ENCODE data around the gene GRM7.

Gene GRM7

DNA sequence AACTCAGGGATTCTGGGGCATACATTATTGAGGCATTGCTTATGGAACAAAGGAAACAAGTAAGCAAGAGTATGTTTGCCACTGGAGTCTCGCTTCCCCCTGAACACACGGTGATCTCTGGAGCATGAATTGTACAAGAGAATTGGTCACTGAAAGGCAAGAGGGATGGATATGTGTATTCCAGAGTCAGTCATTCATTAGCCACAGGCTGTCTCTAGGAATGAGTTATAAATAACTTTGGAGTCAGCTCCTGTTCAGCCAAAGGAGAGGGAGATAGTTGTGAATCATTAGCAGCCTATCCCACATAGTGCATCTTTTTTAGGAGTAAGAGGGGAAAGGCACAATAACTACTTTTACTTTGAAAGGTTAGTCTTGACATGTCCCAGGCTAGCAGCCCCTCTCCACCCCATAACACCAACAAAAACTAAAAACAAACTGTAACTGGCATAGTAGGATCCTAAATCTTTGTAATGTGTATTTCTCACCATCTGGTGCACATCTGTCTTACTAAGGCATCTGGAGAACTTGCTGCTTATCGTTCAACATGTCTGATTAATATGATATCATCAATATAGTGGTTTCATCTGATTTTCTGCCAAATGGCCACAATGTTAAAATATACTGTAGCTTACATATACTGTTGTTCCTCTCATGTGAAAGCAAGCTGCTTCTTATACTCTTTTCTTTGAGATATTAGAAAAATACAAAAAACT, 462.2 kb downstream of the GRM7 start:
- DNase-seq, result no peak

DNA sequence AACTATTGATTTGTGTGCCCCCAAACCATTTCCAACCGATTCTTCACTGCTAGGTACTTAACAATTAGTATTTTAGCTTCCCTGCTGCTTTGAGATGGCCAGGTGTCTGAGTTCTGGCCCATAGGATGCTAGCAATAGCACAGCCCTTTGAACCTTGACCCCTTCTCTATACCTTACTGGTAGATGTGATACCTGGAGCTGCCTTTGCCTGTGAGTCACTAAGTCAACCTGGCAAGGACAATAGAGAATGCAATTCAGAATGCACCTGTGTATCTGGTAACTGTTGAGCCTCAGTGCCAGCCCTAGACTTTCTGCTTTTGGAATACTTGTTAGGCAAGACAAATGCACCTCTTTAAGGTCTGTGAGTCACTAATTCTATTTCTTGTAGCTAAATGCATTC, 467.4 kb downstream of the GRM7 start:
- DNase-seq, result no peak

- DNase-seq, result no peak
These were observed 471.8 kb downstream of the GRM7 start for GRCh38 chr3:7332696-7333095.

DNA sequence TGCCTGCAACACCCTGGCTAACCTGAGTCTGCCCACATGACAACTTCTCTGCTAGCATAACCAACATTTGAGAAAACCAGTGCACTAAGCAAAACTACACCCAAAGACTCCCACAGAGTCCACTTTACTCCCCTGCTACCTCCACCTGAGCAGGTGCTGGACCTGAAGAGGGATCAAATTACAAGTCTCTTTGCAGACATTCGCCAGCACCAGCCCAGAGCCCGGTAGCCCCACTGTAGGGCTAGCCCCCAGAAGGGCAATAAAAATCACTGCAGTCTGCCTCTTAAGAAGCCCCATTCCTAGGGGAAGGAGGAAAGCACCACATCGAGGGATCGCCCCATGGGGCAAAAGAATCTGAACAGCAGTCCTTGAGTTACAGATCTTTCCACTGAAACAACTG, 472.2 kb downstream of the GRM7 start:
- no peak for DNase-seq

DNA sequence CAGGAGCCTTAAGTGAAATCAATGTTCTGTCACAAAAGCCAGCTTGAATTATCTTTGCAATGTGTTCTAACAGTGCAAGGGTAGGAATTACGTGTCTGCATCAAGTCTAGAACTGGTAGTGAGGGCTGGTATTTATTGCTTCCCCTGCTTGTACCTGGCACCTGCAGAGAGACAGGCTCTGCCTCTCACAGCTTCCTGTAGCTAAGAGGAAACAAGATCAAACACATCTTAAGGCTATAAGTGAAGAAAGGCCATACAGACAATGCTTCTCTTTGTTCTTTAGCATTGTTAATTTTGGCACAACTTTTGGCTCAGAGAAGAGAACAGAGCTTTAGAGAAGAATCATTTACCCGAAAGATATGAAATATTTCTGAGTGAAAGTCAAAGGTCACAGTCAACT, 479.9 kb downstream of the GRM7 start:
- no peak for DNase-seq

- DNase-seq, result no peak
These were observed 485.4 kb downstream of the GRM7 start for GRCh38 chr3:7346364-7346763.

- DNase-seq, result no peak
These were observed 496.2 kb downstream of the GRM7 start for GRCh38 chr3:7357101-7357500.

DNA sequence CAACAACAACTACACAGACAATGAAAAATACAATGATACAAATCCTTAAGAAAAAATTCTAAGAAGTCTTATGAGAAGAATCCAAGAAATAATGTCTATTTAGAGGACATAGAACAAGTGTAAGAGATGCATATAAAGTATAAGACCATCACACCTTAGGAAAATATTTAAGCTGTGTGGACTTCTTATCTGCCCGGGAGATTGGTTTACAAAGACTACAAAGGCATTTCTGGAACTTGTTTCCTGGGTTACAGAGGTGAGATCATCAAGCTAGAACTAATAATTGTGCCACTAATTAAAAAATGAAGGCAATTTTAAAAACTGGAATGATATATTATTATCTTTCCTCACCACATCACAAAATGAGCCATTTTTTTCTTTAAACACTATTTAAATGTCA, 507.1 kb downstream of the GRM7 start:
- no peak for DNase-seq

DNA sequence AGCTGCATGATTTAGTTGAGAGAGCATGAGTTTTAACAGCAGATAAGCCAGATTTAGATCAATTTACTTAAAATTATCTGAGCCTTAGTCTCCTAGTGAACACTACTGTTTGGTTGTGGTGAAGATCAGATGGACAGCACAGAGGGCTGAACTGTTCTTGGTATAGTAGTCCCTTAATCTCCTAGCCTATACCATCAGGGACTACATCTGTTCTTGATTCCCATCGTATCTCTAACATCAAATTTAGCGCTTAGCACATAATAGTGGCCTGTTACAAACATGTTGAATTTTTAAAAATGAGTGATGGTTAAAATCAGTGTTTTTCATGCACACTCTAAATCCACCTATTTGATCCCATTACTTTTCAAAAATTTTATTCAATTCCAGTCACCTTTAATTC, 507.7 kb downstream of the GRM7 start:
- DNase-seq, result no peak

GRCh38 chr3:7371693-7372572, 511.0 kb downstream of the GRM7 start:
- no peak for DNase-seq

DNA sequence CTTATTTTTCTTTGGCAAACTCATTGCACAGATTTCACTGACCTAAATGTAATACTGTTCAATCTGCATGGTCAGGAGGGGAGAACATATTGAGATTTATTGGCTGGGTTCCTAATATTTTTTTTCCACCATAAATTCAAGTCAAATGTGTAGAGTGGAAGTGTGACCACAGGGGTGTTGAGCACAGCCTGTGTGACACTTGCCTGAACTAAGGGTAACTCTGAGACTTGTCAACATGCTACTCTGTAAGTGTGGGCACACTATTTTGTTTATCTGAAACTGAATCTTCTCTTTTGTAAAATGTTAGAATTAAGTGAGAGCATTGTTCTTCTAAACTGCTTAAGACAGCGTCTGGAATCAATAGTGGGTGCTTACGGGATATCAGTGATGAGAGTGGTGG, 516.2 kb downstream of the GRM7 start:
- no peak for DNase-seq

DNA sequence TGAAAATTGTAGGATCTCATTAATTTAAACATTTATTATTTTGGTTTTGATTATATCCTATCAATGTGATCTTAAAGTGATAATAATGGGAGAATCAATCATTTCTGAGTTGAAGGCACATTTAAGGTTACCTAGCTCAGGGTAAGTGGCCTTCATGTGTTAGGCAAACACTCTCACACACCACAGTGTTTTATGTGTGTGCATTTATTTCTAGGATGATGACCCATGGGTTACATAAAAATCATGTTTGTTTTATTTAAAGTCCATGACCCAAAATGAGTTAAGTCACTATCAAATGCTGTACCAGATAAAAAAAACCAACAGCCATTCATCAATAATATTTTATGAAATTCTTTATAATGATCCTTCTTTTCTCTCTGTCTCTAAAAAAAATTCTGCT, 520.8 kb downstream of the GRM7 start:
- no peak for DNase-seq

DNA sequence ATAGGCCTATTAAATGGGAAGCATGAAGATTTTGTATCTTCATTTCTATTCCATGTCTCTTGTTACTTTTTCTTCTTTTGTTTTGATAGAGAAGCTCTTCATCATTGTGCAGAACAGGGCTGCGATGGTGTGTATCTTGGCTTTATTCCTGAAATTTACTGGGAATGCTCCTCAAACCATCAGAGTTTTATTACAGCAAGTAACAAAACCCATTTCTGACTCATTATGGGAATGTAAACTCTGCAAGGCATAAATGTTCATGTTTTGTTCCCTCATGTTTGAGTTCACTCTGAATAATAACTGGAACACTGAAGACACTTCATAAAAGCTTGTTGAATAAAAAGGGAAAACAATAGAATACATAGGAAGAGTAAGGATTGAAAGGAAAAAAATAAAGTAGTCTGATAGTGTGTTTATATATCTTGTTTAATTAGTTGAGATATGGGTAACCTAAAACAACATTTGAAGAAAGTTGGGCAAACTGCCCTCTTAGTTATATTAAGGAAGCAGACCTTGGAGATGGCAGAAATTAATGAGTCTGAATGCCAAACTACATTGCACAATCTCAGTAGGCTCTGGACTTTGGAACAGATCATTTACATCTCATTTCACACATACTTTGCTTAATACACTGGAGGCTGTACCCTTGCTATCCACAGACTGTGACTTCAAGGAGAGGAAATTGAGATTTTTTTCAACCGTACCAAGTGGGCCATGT, 521.5 kb downstream of the GRM7 start:
- DNase-seq, result no peak

DNA sequence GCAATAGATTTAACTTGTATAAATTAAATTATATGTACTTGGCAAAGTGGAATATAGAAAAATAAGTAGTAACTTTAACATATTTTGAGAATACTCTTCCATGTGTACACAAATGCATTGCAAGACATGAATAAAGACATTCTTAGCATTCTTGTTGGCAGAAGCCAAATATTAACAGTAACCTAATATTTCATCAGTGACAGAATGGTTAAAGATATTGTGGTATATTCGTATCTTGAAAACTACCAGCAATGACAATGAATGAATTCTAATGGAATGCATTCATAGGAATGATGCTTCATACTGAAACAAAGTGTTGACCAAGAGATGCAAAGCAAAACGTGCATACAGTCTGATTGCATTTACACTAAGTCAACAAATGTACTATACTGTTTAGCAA, 524.7 kb downstream of the GRM7 start:
- no peak for DNase-seq

GRCh38 chr3:7388026-7388425, 527.1 kb downstream of the GRM7 start:
- no peak for DNase-seq

DNA sequence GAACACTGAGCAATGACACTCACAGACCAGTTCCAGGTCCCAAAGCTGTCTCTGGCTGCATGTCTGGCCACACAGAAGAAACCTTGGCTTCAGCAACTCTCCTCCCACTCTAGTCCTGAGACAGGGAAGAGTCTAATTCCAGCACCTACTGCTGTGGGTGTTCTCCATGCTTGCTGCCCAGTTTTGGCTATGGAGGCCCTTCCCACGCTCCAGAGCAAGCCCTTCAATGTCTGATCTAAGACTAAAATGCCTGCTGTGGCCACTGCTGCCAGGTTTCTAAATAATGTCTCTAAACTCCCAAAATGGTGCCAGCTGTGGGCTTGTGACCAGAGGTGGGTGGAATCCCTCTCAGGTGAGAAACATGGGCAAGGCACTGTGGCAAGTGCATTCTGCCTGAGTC, 531.3 kb downstream of the GRM7 start:
- DNase-seq, result no peak

DNA sequence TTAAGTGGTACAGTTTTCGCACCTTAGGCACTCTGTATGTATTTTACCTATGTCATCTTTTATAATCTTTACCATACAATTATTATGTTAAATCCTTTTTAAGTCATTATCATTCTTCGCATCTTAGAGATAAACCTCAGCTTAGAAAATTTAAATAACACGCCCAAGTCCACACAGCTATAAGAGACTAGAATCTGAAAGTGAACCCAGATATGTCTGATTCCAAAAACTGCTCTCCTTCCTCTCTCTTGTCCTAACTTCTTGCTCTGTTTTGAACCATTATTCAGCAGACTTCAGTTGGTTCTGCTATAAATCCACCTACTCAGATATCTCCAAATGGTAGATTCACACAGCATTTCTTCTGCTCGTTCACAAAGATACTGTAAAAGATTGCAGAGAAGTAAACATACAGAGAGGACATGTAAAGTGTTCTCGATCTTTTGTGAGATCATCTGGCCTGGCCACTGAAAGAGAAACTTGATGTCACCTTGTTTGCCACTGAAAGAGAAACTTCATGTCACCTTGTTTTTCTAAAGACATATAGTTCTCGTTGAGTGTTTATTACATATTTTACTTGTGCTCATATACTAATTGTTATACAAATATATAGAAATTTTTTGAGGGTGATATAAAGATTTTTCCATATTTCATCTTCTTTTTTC, 533.2 kb downstream of the GRM7 start:
- DNase-seq, result no peak

GRCh38 chr3:7396534-7396933, 535.6 kb downstream of the GRM7 start:
- no peak for DNase-seq

- DNase-seq, result no peak
These were observed 536.2 kb downstream of the GRM7 start for GRCh38 chr3:7397097-7397496.

- DNase-seq, result no peak
These were observed 539.4 kb downstream of the GRM7 start for GRCh38 chr3:7400360-7400759.

GRCh38 chr3:7401418-7401817, 540.5 kb downstream of the GRM7 start:
- DNase-seq, result no peak

- no peak for DNase-seq
These were observed 546.2 kb downstream of the GRM7 start for GRCh38 chr3:7407107-7407506.

- DNase-seq, result no peak
These were observed 549.9 kb downstream of the GRM7 start for GRCh38 chr3:7410782-7411181.

Data from bone marrow (tissue), 2 donors.